LHCN-M2 (cell line): ENCODE results near the gene PATJ. TPM values are rescaled to one million over a fixed set of nuclear protein-coding genes. Genes with fewer than 3 reads are reported as not detected.
A peak's percentile ranks its signal among the peaks of the same experiment; 100 is the strongest.
"Not testable (repeated sequence)": the region's sequence is repeated elsewhere in the genome, so short reads cannot be mapped to it uniquely, and the experiment has no call there.

Source experiments
- DNase-seq: peaks from one replicate; pipeline ENCODE4 v3.0.0-alpha.2; 2012; ENCODE audit warnings: low read depth
- total RNA-seq: library from RNA; depleted of rRNA; stranded (reverse); fragments of >200 nt; gene quantifications from 2 replicates; pipeline ENCODE4 v1.2.3, GENCODE V29; 2014

Gene PATJ
- total RNA-seq, 1 experiment from 2014 or later: 1.6 TPM

- not testable (repeated sequence) for DNase-seq
Observed at GRCh38 chr1:61879887-61880474, 137.7 kb downstream of the PATJ start.

- DNase-seq: no peak
Observed at GRCh38 chr1:61887076-61887867, 145.0 kb downstream of the PATJ start.

- DNase-seq: no peak
Observed at GRCh38 chr1:61887931-61888564, 145.8 kb downstream of the PATJ start.

DNA sequence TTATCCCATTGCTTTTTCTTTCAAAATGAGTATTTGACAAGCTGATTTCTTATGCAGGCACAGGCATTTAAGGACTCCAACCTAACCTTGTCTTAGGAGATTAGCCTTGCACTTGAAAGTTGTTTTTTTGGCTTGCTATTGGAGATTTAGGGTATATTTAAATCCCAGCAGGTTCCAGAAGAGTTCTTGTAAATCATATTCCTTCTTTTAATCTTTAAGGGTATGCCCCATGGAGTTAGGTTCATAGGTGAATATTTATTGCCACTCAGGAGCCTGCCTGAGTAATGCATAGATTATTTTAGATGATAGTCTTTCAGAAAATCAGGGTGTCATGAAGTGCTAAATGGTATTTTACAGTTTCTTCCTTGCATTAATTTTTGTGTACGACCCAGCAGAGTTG lies 146.5 kb downstream of the PATJ start:
- no peak for DNase-seq

- not testable (repeated sequence) for DNase-seq
Observed at GRCh38 chr1:61890435-61890834, 148.2 kb downstream of the PATJ start.

DNA sequence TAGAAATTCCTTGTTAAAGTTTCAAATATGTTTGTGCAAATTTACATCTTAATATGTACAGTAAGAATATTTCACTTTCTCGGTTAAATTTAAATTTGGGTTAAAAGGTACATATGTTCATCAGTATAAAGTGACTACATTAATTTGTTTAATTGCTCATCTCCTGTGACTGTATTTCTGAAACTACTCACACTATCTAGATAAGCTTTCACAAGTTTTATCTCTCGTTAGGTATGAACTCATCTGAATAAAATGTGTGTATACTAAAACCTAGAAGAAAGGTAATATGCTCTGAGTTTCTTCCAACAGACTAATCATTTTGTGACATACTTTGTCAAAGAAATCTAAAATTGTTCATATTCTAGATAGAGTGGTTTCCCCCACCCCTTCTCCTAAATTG lies 150.7 kb downstream of the PATJ start:
- no peak for DNase-seq

- DNase-seq: not testable (repeated sequence)
Observed at GRCh38 chr1:61894296-61894695, 152.0 kb downstream of the PATJ start.

DNA sequence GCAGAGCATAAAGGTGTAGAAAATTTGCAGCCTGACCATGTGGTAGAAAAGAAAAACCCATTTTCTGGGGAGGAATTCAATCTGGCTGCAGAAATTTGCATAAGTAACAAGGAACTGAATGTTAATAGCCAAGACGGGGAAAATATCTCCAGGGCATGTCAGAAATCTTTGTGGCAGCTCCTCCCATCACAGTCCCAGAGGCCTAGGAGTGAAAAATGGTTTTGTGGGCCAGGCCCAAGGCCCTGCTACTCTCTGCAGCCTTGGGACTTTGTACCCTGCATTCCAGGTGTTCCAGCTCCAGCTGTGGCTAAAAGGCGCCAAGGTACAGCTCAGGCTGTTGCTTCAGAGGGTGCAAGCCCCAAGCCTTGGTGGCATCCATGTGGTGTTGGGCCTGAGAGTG lies 152.9 kb downstream of the PATJ start:
- no peak for DNase-seq

DNA sequence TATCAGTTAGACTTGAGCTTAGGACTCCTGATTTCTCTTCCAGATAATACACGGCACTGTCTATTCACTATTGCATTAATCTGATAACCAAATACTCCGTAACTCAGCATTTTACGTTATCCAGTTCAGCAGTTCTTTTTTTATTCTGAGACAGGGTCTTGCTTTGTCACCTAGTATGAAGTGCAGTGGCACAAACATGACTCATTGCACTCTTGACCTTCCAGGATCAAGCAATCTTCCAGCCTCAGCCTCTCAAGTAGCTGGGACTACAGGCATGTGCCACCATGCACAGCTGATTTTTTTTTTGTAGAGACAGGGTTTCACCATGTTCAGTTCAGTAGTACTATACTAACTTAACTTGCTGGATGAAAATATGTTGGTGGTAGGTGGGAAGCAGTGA lies 156.4 kb downstream of the PATJ start:
- no peak for DNase-seq

DNA sequence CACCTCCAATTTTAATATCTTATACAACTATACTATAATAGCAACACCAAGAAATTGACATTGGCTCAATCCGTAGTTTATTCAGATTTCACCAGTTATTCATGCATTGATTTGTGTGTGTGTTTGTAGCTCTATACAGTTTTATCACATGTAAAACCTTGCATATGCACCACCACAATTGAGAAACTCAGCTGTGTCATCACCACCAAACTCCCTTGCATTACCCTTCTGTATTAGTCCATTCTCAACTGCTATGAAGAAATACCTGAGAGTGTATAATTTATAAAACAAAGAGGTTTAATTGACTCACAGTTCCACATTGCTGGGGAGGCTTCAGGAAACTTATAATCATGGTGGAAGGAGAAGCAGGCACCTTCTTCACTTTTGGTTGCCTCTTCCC lies 162.1 kb downstream of the PATJ start:
- no peak for DNase-seq

GRCh38 chr1:61907102-61907501 lies 164.8 kb downstream of the PATJ start:
- no peak for DNase-seq

GRCh38 chr1:61910035-61910434 lies 167.8 kb downstream of the PATJ start:
- no peak for DNase-seq

DNA sequence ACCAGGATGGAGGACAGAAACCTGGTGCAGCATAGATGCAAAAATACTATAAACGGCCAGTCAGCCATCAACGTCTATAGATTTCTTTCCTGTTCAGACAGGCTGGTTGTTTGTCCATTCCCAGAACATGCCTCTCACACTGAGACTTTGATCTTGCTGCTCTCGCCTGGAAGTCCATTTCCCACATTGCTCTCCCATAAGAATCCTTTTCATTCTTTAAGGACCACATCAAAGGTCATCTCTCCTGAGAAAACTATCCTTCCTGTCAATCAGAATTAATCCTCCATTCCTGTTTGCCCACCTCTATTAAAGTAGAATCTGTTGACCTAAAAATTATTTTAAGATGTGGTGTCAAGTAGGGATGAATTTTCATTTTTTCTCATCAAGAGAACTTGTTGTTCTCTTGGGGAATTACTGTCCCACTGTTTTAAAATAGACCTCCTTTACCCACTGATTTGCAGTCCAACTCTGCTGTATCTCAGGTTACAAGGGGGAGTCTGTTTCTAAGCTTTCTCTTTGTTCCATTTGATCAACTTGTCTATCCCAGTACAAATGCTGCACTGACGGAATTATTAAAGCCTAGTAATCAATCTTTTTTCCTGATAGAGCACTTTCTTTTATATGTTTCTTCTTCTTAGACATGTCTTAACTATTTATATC lies 172.7 kb downstream of the PATJ start:
- no peak for DNase-seq

- DNase-seq: peak; percentile 2
Observed at GRCh38 chr1:61921435-61921834, 179.2 kb downstream of the PATJ start.

DNA sequence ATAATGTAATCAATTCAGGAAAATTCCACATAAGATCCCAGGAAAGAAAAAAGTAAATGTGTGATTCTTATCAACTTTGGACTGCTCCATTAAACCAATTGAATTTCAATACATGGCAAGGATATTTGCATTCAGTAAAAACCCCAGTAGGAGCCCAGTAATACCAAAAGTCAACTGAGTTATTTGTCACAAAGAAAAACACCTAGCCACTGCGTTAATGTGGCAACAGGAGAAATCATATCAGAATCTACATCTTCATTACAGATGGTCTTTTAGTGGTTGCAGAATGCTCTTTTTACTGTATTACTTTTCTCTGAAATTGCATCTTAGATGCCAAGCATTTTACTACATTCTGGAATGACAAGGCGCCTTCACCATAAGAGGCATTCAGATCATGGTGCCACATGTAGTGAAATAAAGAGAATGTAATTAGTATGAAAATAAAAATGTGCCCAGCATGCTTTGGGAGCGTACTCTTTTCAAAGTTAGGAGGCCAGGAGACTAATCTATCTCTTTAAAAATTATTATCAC lies 180.7 kb downstream of the PATJ start:
- no peak for DNase-seq

DNA sequence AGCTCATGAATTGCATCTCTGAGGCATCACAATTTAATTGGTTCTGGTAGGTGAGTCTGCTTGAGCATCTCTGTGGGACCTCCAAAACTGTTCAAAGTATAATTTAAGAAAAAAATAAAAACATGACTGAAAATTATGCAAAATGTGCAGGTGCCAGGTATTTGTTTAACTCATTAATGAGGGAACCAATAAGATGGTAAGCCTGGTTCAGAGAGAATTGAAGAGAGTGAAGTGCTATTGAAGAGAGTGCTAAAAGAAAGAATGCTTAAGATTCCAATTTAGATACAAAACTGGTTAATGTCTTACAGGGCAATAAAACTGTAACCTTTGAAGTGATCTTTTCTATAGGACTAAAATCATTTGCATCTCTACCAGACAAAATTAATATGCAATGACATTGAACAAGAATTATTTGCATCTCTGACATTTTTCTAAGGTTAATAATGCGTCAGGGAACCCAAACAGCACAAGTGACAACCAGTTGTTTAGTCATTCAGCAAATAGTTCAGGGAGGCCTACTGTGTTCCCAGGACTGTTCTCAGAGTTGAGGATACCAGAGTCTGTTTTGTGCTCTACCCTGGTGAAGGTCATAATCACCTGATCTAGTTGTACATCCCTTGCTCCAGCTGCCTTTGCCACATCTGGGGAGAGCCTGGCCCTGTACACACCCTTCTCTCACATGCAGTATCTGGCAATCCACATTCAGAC lies 183.5 kb downstream of the PATJ start:
- no peak for DNase-seq

- DNase-seq: no peak
Observed at GRCh38 chr1:61926597-61926996, 184.3 kb downstream of the PATJ start.

DNA sequence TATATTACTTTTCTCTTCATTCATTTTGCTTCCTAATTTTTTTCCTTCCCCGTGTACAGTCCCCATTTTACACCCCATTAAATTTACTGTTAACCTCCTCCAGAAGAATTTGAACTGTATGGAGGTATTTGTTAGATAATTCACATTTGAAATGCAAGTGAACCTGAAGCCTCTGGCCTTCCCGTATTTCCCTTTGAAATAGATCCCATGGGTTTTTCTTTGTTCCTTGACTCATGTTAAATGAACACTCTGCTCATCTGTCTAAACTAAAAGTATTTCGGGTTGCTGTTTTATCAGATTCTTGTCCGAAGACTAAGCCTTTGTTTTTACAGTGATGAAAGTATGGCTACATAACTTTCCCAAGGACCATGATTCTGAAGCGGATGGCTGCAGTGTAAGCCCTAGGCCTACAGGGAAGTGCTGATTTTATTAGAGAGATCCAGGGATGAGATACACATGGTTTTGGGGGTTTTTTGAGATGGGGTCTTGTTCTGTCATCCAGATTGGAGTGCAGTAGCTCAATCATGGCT lies 187.9 kb downstream of the PATJ start:
- DNase-seq: no peak

GRCh38 chr1:61931587-61932279 lies 189.5 kb downstream of the PATJ start:
- no peak for DNase-seq

GRCh38 chr1:61935516-61935915 lies 193.2 kb downstream of the PATJ start:
- no peak for DNase-seq

- DNase-seq: no peak
Observed at GRCh38 chr1:61936839-61937238, 194.6 kb downstream of the PATJ start.
